HepG2 (cell line): ENCODE measurements around the gene FKBP8. TPM values are rescaled to one million over a fixed set of nuclear protein-coding genes. Genes with fewer than 3 reads are reported as not detected.

Source experiments
- ISX ChIP-seq: sonication (generic); formaldehyde crosslinking; conservative IDR thresholded peaks from 2 replicates; pipeline ENCODE4 v1.5.0; 2020; ENCODE audit warnings: missing genetic modification reagents
- KDM3A ChIP-seq: IDR thresholded peaks from 2 replicates; pipeline ENCODE4 v1.6.1; 2018; ENCODE audit warnings: low read depth, missing compliant biosample characterization
- KDM4B ChIP-seq: sonication (generic); formaldehyde crosslinking; IDR thresholded peaks from 2 replicates; pipeline ENCODE4 v1.4.0; 2020; ENCODE audit warnings: missing genetic modification reagents
- KLF13 ChIP-seq: sonication (generic); formaldehyde crosslinking; IDR thresholded peaks from 2 replicates; pipeline ENCODE4 v1.4.0; 2020; ENCODE audit warnings: mild to moderate bottlenecking, missing genetic modification reagents
- MBNL3 ChIP-seq: fragments of 250-450 bp; sonication (Bioruptor Pico); conservative IDR thresholded peaks from 2 replicates; pipeline ENCODE4 v1.8.0; 2022; ENCODE audit warnings: mild to moderate bottlenecking, inconsistent platforms
- NRL ChIP-seq: sonication (generic); formaldehyde crosslinking; IDR thresholded peaks from 2 replicates; pipeline ENCODE4 v1.5.0; 2020; ENCODE audit warnings: missing genetic modification reagents, mild to moderate bottlenecking, moderate library complexity, borderline replicate concordance
- REL ChIP-seq: sonication (generic); formaldehyde crosslinking; conservative IDR thresholded peaks from 2 replicates; pipeline ENCODE4 v1.8.0; 2022; ENCODE audit warnings: mild to moderate bottlenecking, missing genetic modification reagents, moderate library complexity
- REXO4 ChIP-seq: sonication (generic); formaldehyde crosslinking; IDR thresholded peaks from 2 replicates; pipeline ENCODE4 v1.8.0; 2022; ENCODE audit warnings: missing genetic modification reagents, mild to moderate bottlenecking, borderline replicate concordance
- SMAD9 ChIP-seq: sonication (generic); formaldehyde crosslinking; IDR thresholded peaks from 2 replicates; pipeline ENCODE4 v1.5.1; 2020; ENCODE audit warnings: mild to moderate bottlenecking, missing genetic modification reagents
- STAT5B ChIP-seq: sonication (generic); formaldehyde crosslinking; IDR thresholded peaks from 2 replicates; pipeline ENCODE4 v1.4.0; 2020; ENCODE audit warnings: missing genetic modification reagents
- TAF15 ChIP-seq: fragments of 200-400 bp; formaldehyde crosslinking; IDR thresholded peaks from one replicate; pipeline ENCODE4 v1.6.1; 2018; ENCODE audit warnings: mild to moderate bottlenecking, low read depth, low read length; ENCODE audit not compliant: poor library complexity, severe bottlenecking
- ZBTB21 ChIP-seq: sonication (generic); formaldehyde crosslinking; IDR thresholded peaks from 2 replicates; pipeline ENCODE4 v1.4.0; 2020; ENCODE audit warnings: missing genetic modification reagents
- ZNF17 ChIP-seq: sonication (generic); formaldehyde crosslinking; IDR thresholded peaks from 2 replicates; pipeline ENCODE4 v1.5.0; 2020; ENCODE audit warnings: mild to moderate bottlenecking, missing genetic modification reagents
- ZNF501 ChIP-seq: sonication (generic); formaldehyde crosslinking; IDR thresholded peaks from 2 replicates; pipeline ENCODE4 v1.5.1; 2020; ENCODE audit warnings: mild to moderate bottlenecking, moderate library complexity, missing genetic modification reagents
- ZNF552 ChIP-seq: sonication (generic); formaldehyde crosslinking; IDR thresholded peaks from 2 replicates; pipeline ENCODE4 v1.9.0; 2022; ENCODE audit warnings: missing genetic modification reagents, mild to moderate bottlenecking, borderline replicate concordance
- polyA plus RNA-seq, 8 experiments: library from polyadenylated mRNA; depleted of rRNA in 3 of 8; stranded (reverse) in 7 of 8; unstranded in 1 of 8; fragments of >200 nt; fragmentation: Illumina TruSeq in 4 of 8; extraction: Trizol in 4 of 8; gene quantifications; 2 replicates each; pipeline versions ENCODE4 v1.2.1 to v1.2.3, GENCODE V29; 2011 to 2016; ENCODE audit warnings: low read depth in 4 of 8, missing spikeins in 1 of 8, mixed read lengths in 1 of 8; ENCODE audit not compliant: insufficient read depth in 1 of 8
- total RNA-seq, 5 experiments: library from RNA; depleted of rRNA; stranded (reverse); fragments of >200 nt; fragmentation: Illumina TruSeq; extraction: Trizol; gene quantifications; 2 replicates each; pipeline ENCODE4 v1.2.3, GENCODE V29; 2016; ENCODE audit warnings: low read depth in 1 of 5
- TF ChIP-seq, protein P1 (sequence below): sonication (generic); formaldehyde crosslinking; IDR thresholded peaks from 2 replicates; pipeline ENCODE4 v1.8.0; 2022; ENCODE audit warnings: mild to moderate bottlenecking, missing genetic modification reagents; ENCODE audit not compliant: insufficient replicate concordance
- TF ChIP-seq, protein P2 (sequence below): sonication (generic); formaldehyde crosslinking; IDR thresholded peaks from 2 replicates; pipeline ENCODE4 v1.5.1; 2020; ENCODE audit warnings: missing genetic modification reagents, mild to moderate bottlenecking, borderline replicate concordance
- TF ChIP-seq, protein P3 (sequence below): sonication (generic); formaldehyde crosslinking; IDR thresholded peaks from 2 replicates; pipeline ENCODE4 v1.4.0; 2020; ENCODE audit warnings: missing genetic modification reagents
- TF ChIP-seq, protein P4 (sequence below): sonication (generic); formaldehyde crosslinking; IDR thresholded peaks from 2 replicates; pipeline ENCODE4 v1.4.0; 2020; ENCODE audit warnings: missing genetic modification reagents
- TF ChIP-seq, protein P5 (sequence below): sonication (generic); formaldehyde crosslinking; IDR thresholded peaks from 2 replicates; pipeline ENCODE4 v1.9.0; 2021; ENCODE audit warnings: missing genetic modification reagents, mild to moderate bottlenecking, borderline replicate concordance
- TF ChIP-seq, protein P6 (sequence below): IDR thresholded peaks from 2 replicates; pipeline ENCODE4 v1.6.1; 2012; ENCODE audit warnings: inconsistent platforms

Gene FKBP8
- total and polyA plus RNA-seq, 2 of the 13 experiments (the other 11 are each of a cell fraction or from before 2014, with no cell fraction given) = 81.7 to 93.9 TPM

DNA sequence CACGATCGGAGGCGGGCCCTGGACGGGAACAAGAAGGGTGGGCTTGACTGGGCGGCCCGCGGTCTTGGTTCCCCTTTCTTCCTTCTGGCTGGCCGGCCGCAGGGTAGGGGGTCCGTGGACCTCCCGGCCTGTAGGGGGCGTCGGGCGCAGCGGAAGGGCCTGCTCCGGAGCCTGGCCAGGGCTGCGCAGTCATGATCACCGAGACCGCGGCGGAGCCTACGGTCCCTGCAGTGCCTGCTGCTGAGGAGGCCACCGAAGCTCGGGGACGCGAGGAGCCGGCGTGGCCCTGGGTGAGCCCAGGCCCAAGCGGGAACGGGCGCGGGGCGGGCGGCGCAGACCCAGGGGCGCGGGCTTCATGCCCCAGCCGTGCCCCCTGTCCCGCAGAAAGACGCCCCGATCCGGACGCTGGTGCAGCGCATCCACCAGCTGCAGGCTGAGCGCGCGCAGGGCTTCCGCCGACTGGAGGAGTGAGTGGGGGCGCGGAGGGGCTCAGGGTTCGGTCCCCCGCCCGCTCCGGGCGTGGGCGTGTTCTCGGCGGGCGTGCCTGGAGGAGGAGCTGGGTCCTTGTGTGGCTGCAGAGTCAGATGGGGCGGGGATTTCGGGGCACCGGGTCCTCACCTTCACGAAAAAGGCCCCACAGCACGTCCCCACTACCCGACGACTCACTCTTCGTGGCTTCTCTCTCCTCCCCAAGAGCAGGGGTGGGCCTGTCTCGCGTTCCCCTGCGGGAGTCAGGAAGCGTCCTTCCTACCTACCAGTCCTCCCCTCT, 45.4 kb upstream of the FKBP8 start, which contains the start of gene REX1BD (continued):
- TF ChIP-seq ZNF501 (peak; percentile 78), ZNF552 (CRISPR knock-in tag) (0 out of 2 replicates have a peak, but pooled peaks have one; percentile 15), REXO4 (CRISPR knock-in tag) (no peak), REL (CRISPR knock-in tag) (no peak; the same call in 1 of the 2 replicates), ZBTB21 (no peak), NRL (CRISPR knock-in tag) (no peak; the same call in 1 of the 2 replicates), KLF13 (CRISPR knock-in tag) (no peak), TAF15 (no peak), STAT5B (no peak), SMAD9 (no peak), KDM4B (CRISPR knock-in tag) (peak; percentile 88), KDM3A (peak; percentile 82), ISX (CRISPR knock-in tag) (no peak), ZNF17 (CRISPR knock-in tag) (no peak), MBNL3 (CRISPR knock-in tag) (no peak)
- TF ChIP-seq, protein P1, sequence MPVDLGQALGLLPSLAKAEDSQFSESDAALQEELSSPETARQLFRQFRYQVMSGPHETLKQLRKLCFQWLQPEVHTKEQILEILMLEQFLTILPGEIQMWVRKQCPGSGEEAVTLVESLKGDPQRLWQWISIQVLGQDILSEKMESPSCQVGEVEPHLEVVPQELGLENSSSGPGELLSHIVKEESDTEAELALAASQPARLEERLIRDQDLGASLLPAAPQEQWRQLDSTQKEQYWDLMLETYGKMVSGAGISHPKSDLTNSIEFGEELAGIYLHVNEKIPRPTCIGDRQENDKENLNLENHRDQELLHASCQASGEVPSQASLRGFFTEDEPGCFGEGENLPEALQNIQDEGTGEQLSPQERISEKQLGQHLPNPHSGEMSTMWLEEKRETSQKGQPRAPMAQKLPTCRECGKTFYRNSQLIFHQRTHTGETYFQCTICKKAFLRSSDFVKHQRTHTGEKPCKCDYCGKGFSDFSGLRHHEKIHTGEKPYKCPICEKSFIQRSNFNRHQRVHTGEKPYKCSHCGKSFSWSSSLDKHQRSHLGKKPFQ (CRISPR knock-in tag) = no peak
- TF ChIP-seq, protein P2, sequence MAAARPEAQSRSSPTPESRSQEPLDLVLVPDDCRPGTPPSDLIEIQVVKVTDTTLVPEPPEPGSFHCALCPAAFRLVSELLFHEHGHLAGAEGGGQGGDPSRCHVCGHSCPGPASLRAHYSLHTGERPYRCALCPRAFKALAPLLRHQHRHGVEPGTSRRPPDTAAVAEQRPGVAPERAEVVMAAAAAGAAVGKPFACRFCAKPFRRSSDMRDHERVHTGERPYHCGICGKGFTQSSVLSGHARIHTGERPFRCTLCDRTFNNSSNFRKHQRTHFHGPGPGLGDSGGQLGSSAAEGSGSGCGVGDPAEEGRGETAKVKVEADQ (CRISPR knock-in tag) = no peak
- TF ChIP-seq, protein P3, sequence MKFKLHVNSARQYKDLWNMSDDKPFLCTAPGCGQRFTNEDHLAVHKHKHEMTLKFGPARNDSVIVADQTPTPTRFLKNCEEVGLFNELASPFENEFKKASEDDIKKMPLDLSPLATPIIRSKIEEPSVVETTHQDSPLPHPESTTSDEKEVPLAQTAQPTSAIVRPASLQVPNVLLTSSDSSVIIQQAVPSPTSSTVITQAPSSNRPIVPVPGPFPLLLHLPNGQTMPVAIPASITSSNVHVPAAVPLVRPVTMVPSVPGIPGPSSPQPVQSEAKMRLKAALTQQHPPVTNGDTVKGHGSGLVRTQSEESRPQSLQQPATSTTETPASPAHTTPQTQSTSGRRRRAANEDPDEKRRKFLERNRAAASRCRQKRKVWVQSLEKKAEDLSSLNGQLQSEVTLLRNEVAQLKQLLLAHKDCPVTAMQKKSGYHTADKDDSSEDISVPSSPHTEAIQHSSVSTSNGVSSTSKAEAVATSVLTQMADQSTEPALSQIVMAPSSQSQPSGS (CRISPR knock-in tag) = peak; percentile 72; the same call in 1 of the 2 replicates
- TF ChIP-seq, protein P4, sequence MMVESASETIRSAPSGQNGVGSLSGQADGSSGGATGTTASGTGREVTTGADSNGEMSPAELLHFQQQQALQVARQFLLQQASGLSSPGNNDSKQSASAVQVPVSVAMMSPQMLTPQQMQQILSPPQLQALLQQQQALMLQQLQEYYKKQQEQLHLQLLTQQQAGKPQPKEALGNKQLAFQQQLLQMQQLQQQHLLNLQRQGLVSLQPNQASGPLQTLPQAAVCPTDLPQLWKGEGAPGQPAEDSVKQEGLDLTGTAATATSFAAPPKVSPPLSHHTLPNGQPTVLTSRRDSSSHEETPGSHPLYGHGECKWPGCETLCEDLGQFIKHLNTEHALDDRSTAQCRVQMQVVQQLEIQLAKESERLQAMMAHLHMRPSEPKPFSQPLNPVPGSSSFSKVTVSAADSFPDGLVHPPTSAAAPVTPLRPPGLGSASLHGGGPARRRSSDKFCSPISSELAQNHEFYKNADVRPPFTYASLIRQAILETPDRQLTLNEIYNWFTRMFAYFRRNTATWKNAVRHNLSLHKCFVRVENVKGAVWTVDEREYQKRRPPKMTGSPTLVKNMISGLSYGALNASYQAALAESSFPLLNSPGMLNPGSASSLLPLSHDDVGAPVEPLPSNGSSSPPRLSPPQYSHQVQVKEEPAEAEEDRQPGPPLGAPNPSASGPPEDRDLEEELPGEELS (CRISPR knock-in tag) = peak; percentile 45
- TF ChIP-seq, protein P5, sequence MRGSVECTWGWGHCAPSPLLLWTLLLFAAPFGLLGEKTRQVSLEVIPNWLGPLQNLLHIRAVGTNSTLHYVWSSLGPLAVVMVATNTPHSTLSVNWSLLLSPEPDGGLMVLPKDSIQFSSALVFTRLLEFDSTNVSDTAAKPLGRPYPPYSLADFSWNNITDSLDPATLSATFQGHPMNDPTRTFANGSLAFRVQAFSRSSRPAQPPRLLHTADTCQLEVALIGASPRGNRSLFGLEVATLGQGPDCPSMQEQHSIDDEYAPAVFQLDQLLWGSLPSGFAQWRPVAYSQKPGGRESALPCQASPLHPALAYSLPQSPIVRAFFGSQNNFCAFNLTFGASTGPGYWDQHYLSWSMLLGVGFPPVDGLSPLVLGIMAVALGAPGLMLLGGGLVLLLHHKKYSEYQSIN (CRISPR knock-in tag) = no peak
- TF ChIP-seq, protein P6, sequence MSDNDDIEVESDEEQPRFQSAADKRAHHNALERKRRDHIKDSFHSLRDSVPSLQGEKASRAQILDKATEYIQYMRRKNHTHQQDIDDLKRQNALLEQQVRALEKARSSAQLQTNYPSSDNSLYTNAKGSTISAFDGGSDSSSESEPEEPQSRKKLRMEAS = peak; percentile 59; the same call in 1 of the 2 replicates
